ENCODE measurements around the gene KIAA0825.
"Not testable (repeated sequence)": the region's sequence is repeated elsewhere in the genome, so short reads cannot be mapped to it uniquely, and the experiment has no call there.

DNA sequence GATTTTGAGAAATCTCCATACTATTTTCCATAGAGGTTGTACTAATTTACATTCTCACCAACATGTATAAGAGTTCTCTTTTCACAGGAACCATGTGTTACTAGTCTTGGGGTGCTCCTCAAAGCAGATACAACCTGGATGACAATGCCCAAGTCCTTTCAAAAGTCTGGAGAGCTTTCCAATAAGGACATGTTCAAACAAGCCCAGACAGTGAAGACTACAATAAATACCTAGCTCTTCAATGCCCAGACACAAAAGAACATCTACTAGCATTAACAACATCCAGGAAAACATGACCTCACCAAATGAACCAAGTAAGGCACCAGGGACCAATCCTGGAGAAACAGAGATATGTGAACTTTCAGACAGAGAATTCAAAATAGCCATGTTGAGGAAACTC is 474.8 kb downstream of the KIAA0825 start:
- TF ChIP-seq, protein P1, sequence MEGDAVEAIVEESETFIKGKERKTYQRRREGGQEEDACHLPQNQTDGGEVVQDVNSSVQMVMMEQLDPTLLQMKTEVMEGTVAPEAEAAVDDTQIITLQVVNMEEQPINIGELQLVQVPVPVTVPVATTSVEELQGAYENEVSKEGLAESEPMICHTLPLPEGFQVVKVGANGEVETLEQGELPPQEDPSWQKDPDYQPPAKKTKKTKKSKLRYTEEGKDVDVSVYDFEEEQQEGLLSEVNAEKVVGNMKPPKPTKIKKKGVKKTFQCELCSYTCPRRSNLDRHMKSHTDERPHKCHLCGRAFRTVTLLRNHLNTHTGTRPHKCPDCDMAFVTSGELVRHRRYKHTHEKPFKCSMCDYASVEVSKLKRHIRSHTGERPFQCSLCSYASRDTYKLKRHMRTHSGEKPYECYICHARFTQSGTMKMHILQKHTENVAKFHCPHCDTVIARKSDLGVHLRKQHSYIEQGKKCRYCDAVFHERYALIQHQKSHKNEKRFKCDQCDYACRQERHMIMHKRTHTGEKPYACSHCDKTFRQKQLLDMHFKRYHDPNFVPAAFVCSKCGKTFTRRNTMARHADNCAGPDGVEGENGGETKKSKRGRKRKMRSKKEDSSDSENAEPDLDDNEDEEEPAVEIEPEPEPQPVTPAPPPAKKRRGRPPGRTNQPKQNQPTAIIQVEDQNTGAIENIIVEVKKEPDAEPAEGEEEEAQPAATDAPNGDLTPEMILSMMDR (conservative IDR thresholded peaks at IDR 0.05; ENCODE audit: low read length) = not testable (repeated sequence)
- not testable (repeated sequence) for TF ChIP-seq EZH2phosphoT487 (IDR thresholded peaks at IDR 0.05; ENCODE audit: borderline replicate concordance, low read depth, low read length)
